Keratinocyte (primary cell): Measurements from ENCODE around the gene NAB1. TPM values are rescaled to one million over a fixed set of nuclear protein-coding genes. Genes with fewer than 3 reads are reported as not detected.

Source experiments
- DNase-seq: peaks from one replicate; pipeline ENCODE4 v3.0.0-alpha.2; 2011; ENCODE audit warnings: low read depth, missing footprints, low spot score
- FAIRE-seq: peaks from 2 replicates; lab custom pipeline; 2011; peaks lifted over from hg19 to GRCh38; lab: Jason Lieb, UNC
- H2AFZ ChIP-seq: 2 replicates; pipeline ENCODE4 v1.6.0; 2012; ENCODE audit warnings: low read length, control low read depth, inconsistent platforms; ENCODE audit not compliant: control insufficient read depth
- H3K27ac ChIP-seq: 2 replicates; pipeline ENCODE4 v1.5.1; 2011; ENCODE audit warnings: low read length; ENCODE audit not compliant: control insufficient read depth, insufficient read depth
- H3K27me3 ChIP-seq: 3 replicates; pipeline ENCODE4 v1.6.0; 2011; ENCODE audit warnings: low read length; ENCODE audit not compliant: control insufficient read depth, insufficient read depth; ENCODE audit errors: extremely low read depth
- H3K36me3 ChIP-seq, 2 experiments: 2 replicates in 1 of 2; 3 replicates in 1 of 2; pipeline ENCODE4 v1.5.1; 2011; ENCODE audit warnings: low read length in 2 of 2, mild to moderate bottlenecking in 1 of 2; ENCODE audit not compliant: control insufficient read depth in 2 of 2, insufficient read depth in 2 of 2; ENCODE audit errors: extremely low read depth in 1 of 2
- H3K4me1 ChIP-seq: 3 replicates; pipeline ENCODE4 v1.5.1; 2011; ENCODE audit warnings: low read length; ENCODE audit not compliant: control insufficient read depth, insufficient read depth; ENCODE audit errors: extremely low read depth
- H3K4me2 ChIP-seq: 3 replicates; pipeline ENCODE4 v1.6.0; 2011; ENCODE audit warnings: low read depth, low read length; ENCODE audit not compliant: control insufficient read depth, insufficient read depth; ENCODE audit errors: extremely low read depth
- H3K4me3 ChIP-seq, 3 experiments: fragments of 200-600 bp in 1 of 3; sonication (generic) in 1 of 3; 2 replicates in 2 of 3; 3 replicates in 1 of 3; pipeline ENCODE4 v1.5.1; 2011 to 2016; ENCODE audit warnings: low read length in 3 of 3, mild to moderate bottlenecking in 3 of 3, control low read depth in 2 of 3, inconsistent platforms in 1 of 3, low read depth in 1 of 3, mixed read lengths in 1 of 3, mixed run types in 1 of 3, moderate library complexity in 1 of 3; ENCODE audit not compliant: control insufficient read depth in 2 of 3, insufficient read depth in 2 of 3; ENCODE audit errors: extremely low read depth in 1 of 3
- H3K79me2 ChIP-seq: 2 replicates; pipeline ENCODE4 v1.6.0; 2012; ENCODE audit warnings: low read length; ENCODE audit not compliant: control insufficient read depth, insufficient read depth
- H3K9ac ChIP-seq: 3 replicates; pipeline ENCODE4 v1.6.0; 2011; ENCODE audit warnings: low read length; ENCODE audit not compliant: control insufficient read depth, insufficient read depth; ENCODE audit errors: extremely low read depth
- H3K9me1 ChIP-seq: 3 replicates; pipeline ENCODE4 v1.6.0; 2011; ENCODE audit warnings: low read length; ENCODE audit not compliant: control insufficient read depth, insufficient read depth; ENCODE audit errors: extremely low read depth
- H3K9me3 ChIP-seq: 2 replicates; pipeline ENCODE4 v1.5.1; 2012; ENCODE audit warnings: low read depth, low read length; ENCODE audit not compliant: control insufficient read depth
- H4K20me1 ChIP-seq: 3 replicates; pipeline ENCODE4 v1.6.0; 2011; ENCODE audit warnings: low read length; ENCODE audit not compliant: control insufficient read depth, insufficient read depth; ENCODE audit errors: extremely low read depth
- CTCF ChIP-seq, 3 experiments: IDR thresholded peaks in 1 of 3; conservative IDR thresholded peaks in 1 of 3; optimal IDR thresholded peaks in 1 of 3; 2 replicates in 2 of 3; 3 replicates in 1 of 3; pipeline versions ENCODE3 to v1.5.1; 2011; ENCODE audit warnings: low read length in 3 of 3, mild to moderate bottlenecking in 3 of 3, moderate library complexity in 2 of 3, control low read depth in 1 of 3, inconsistent platforms in 1 of 3; ENCODE audit not compliant: insufficient read depth in 2 of 3; ENCODE audit errors: extremely low read depth in 1 of 3
- EZH2 ChIP-seq: IDR thresholded peaks from one replicate; pipeline ENCODE4 v1.6.1; 2012; ENCODE audit warnings: inconsistent platforms, mild to moderate bottlenecking, low read length, moderate library complexity
- dilution Hi-C: fragments of 300-500 bp; cut with MboI; formaldehyde crosslinking; loops from one replicate; pipeline ENCODE4 v1.7.0; 2020; ENCODE audit warnings: low sequenced_read_pairs; ENCODE audit not compliant: extremely low pct_ligation_motif_present
- polyA plus RNA-seq, 5 experiments: library from polyadenylated mRNA; depleted of rRNA in 3 of 5; stranded (reverse) in 3 of 5; stranded (forward) in 1 of 5; unstranded in 1 of 5; fragments of >200 nt; gene quantifications; 1 replicate in 1 of 5; 2 replicates in 3 of 5; 3 replicates in 1 of 5; pipeline versions ENCODE4 v1.2.1 to v1.2.3, GENCODE V29; 2011 to 2012; ENCODE audit warnings: missing spikeins in 2 of 5, low read depth in 1 of 5, low replicate concordance in 1 of 5

Gene NAB1
- polyA plus RNA-seq, 1 donor (not counting 4 experiments of a cell fraction or from before 2014, with no cell fraction given): 24.3 TPM

- Histone ChIP-seq H3K9me3 (no peaks in the 10 kb centered on the region), H3K27me3 (no peaks in the 10 kb centered on the region), H3K79me2 (no peaks in the 10 kb centered on the region), H3K9me1 (no peaks in the 10 kb centered on the region), H2AFZ (no peak overlapping the region), H3K36me3 (no peaks in the 10 kb centered on the region), H3K27ac (no peak overlapping the region), H3K4me3 (no peak overlapping the region), H4K20me1 (no peaks in the 10 kb centered on the region), H3K4me2 (peak overlapping the region; percentile 9), H3K4me1 (peaks cover 12% of the 10 kb centered on the region), H3K9ac (no peak overlapping the region)
- DNase-seq: no peak
- peak; percentile 60 for FAIRE-seq
- TF ChIP-seq EZH2 (no peak), CTCF (optimal IDR thresholded peaks at IDR 0.05 in 1 of 3, IDR thresholded peaks at IDR 0.05 in 1 of 3, conservative IDR thresholded peaks at IDR 0.05 in 1 of 3; ENCODE audit: extremely low read depth in 1 of 3, insufficient read depth in 2 of 3, low read length in 3 of 3) (no peak)
- dilution Hi-C loops: no loop called here
These were observed 20.1 kb upstream of the NAB1 start for GRCh38 chr2:190628591-190629319.

DNA sequence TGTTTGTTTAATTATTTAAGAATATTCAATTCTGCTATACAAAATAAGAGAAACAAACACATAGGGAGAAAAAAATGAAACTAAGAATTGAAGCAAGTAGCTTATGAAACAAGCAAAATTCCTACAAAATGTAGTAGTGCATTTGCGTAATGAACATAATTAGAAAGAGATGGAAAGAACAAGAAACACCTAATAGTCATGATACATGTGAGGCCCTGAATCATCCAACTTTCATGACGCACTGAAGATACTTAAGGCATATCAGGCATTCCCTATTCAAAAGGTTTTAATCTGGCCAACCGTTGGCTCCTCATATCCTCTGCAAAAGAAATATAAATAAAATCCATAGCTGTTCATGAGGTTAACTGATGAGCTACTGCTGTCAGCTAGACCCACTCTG is 14.5 kb upstream of the NAB1 start:
- DNase-seq (no peak), FAIRE-seq (no peak)
- no peak overlapping the region for H3K27ac ChIP-seq
- TF ChIP-seq EZH2 (no peak), CTCF (optimal IDR thresholded peaks at IDR 0.05 in 1 of 3, IDR thresholded peaks at IDR 0.05 in 1 of 3, conservative IDR thresholded peaks at IDR 0.05 in 1 of 3; ENCODE audit: extremely low read depth in 1 of 3, insufficient read depth in 2 of 3, low read length in 3 of 3) (no peak)
- H3K79me2 ChIP-seq: no peaks in the 10 kb centered on the region
- peaks cover 17% of the 10 kb centered on the region for H3K4me1 ChIP-seq
- H3K4me2 ChIP-seq: no peak overlapping the region
- no peak overlapping the region for H2AFZ ChIP-seq
- no peaks in the 10 kb centered on the region for H4K20me1 ChIP-seq
- no peaks in the 10 kb centered on the region for H3K9me3 ChIP-seq
- H3K36me3 ChIP-seq: no peaks in the 10 kb centered on the region
- H3K4me3 ChIP-seq: no peak overlapping the region
- no peaks in the 10 kb centered on the region for H3K9me1 ChIP-seq
- H3K9ac ChIP-seq: no peak overlapping the region
- dilution Hi-C loops: no loop called here
- no peaks in the 10 kb centered on the region for H3K27me3 ChIP-seq
